H1 (cell line): ENCODE measurements around the gene CCDC171. TPM values are rescaled to one million over a fixed set of nuclear protein-coding genes. Genes with fewer than 3 reads are reported as not detected.

Experiments
- CTCF ChIA-PET: fragments of 300-600 bp; sonication (Branson Sonifier 250); formaldehyde crosslinking; loops from one replicate; lab custom pipeline; 2021; ENCODE audit not compliant: partially characterized antibody; lab: Charles Lee
- POLR2A ChIA-PET: fragments of 300-600 bp; sonication (Branson Sonifier 250); formaldehyde crosslinking; loops from one replicate; lab custom pipeline; 2021; ENCODE audit warnings: inconsistent platforms; ENCODE audit not compliant: partially characterized antibody; lab: Charles Lee
- DNase-seq, 2 experiments: peaks; one replicate each; pipeline versions ENCODE4 v3.0.0 to v3.0.0-alpha.2; 2010 to 2022; ENCODE audit warnings: low spot score in 2 of 2, low read depth in 1 of 2, mixed read lengths in 1 of 2
- FAIRE-seq: peaks from 2 replicates; lab custom pipeline; 2011; peaks lifted over from hg19 to GRCh38; lab: Jason Lieb, UNC
- H2AFZ ChIP-seq: 2 replicates; pipeline ENCODE4 v1.8.1; 2012; ENCODE audit warnings: low read length, inconsistent platforms
- H2AK5ac ChIP-seq: 2 replicates; pipeline ENCODE4 v1.6.1; 2013; ENCODE audit warnings: low read depth, low read length
- H2BK120ac ChIP-seq: replicated peaks from 2 replicates; pipeline ENCODE3; 2013; ENCODE audit warnings: low read depth, low read length, inconsistent platforms
- H2BK12ac ChIP-seq: 2 replicates; pipeline ENCODE4 v1.6.1; 2013; ENCODE audit warnings: low read depth, low read length
- H2BK15ac ChIP-seq: 2 replicates; pipeline ENCODE4 v1.6.1; 2013; ENCODE audit warnings: low read length
- H2BK20ac ChIP-seq: 2 replicates; pipeline ENCODE4 v1.6.1; 2013; ENCODE audit warnings: low read length
- H2BK5ac ChIP-seq: 2 replicates; pipeline ENCODE4 v1.6.1; 2013; ENCODE audit warnings: low read depth, low read length
- H3K14ac ChIP-seq: 2 replicates; pipeline ENCODE4 v1.6.1; 2013; ENCODE audit warnings: inconsistent platforms; ENCODE audit not compliant: insufficient read length
- H3K18ac ChIP-seq: 2 replicates; pipeline ENCODE4 v1.6.1; 2013; ENCODE audit warnings: low read length; ENCODE audit errors: extremely low read depth
- H3K23ac ChIP-seq: 2 replicates; pipeline ENCODE4 v1.6.1; 2013; ENCODE audit warnings: inconsistent platforms; ENCODE audit not compliant: insufficient read length
- H3K23me2 ChIP-seq: 2 replicates; pipeline ENCODE4 v1.6.1; 2013; ENCODE audit warnings: low read depth, low read length
- H3K27ac ChIP-seq: 2 replicates; pipeline ENCODE4 v1.6.1; 2011; ENCODE audit warnings: low read depth, low read length, inconsistent platforms
- H3K27me3 ChIP-seq, 4 experiments: replicated peaks in 1 of 4; 1 replicate in 1 of 4; 2 replicates in 3 of 4; pipeline versions ENCODE4 v1.6.1 to v1.8.1; 2011 to 2013; ENCODE audit warnings: low read length in 3 of 4, mild to moderate bottlenecking in 3 of 4, inconsistent platforms in 2 of 4, mixed read lengths in 2 of 4, moderate library complexity in 1 of 4; ENCODE audit not compliant: control insufficient read depth in 3 of 4, insufficient read depth in 3 of 4; ENCODE audit errors: extremely low read depth in 1 of 4
- H3K36me3 ChIP-seq, 4 experiments: 2 replicates each; pipeline versions ENCODE4 v1.6.1 to v1.8.1; 2011 to 2013; ENCODE audit warnings: mild to moderate bottlenecking in 4 of 4, low read length in 3 of 4, moderate library complexity in 2 of 4, control low read depth in 1 of 4, inconsistent platforms in 1 of 4; ENCODE audit not compliant: insufficient read depth in 4 of 4, control insufficient read depth in 2 of 4
- H3K4ac ChIP-seq: replicated peaks from 2 replicates; pipeline ENCODE3; 2013; ENCODE audit warnings: low read length, low read depth, mixed read lengths, inconsistent platforms; ENCODE audit not compliant: insufficient read length
- H3K4me1 ChIP-seq, 4 experiments: replicated peaks in 1 of 4; 1 replicate in 1 of 4; 2 replicates in 3 of 4; pipeline versions ENCODE4 v1.6.1 to v1.8.1; 2011 to 2013; ENCODE audit warnings: low read length in 3 of 4, inconsistent platforms in 2 of 4, mixed read lengths in 1 of 4; ENCODE audit not compliant: insufficient read depth in 4 of 4, control insufficient read depth in 3 of 4
- H3K4me2 ChIP-seq, 2 experiments: 2 replicates each; pipeline versions ENCODE4 v1.6.1 to v1.8.1; 2011 to 2013; ENCODE audit warnings: low read depth in 2 of 2, low read length in 2 of 2, control low read depth in 1 of 2, inconsistent platforms in 1 of 2, mild to moderate bottlenecking in 1 of 2; ENCODE audit not compliant: insufficient read depth in 1 of 2
- H3K4me3 ChIP-seq, 4 experiments: fragments of 200-600, 300-600 bp in 1 of 4; sonication (generic), shearing (Covaris generic), sonication (Bioruptor Twin) in 1 of 4; 2 replicates each; pipeline versions ENCODE4 v1.5.1 to v1.8.1; 2011 to 2016; ENCODE audit warnings: low read length in 4 of 4, low read depth in 3 of 4, control low read depth in 2 of 4, inconsistent platforms in 2 of 4, mild to moderate bottlenecking in 2 of 4, mixed read lengths in 1 of 4, moderate library complexity in 1 of 4; ENCODE audit not compliant: insufficient read depth in 2 of 4; ENCODE audit errors: extremely low read depth in 1 of 4
- H3K56ac ChIP-seq: replicated peaks from 2 replicates; pipeline ENCODE3; 2013; ENCODE audit warnings: low read depth, mild to moderate bottlenecking, mixed read lengths, low read length, inconsistent platforms; ENCODE audit not compliant: insufficient read length
- H3K79me1 ChIP-seq: 2 replicates; pipeline ENCODE4 v1.6.1; 2013; ENCODE audit warnings: low read depth, low read length, control low read depth
- H3K79me2 ChIP-seq, 2 experiments: 2 replicates each; pipeline versions ENCODE4 v1.6.1 to v1.8.1; 2012 to 2013; ENCODE audit warnings: low read length in 2 of 2, mild to moderate bottlenecking in 2 of 2, inconsistent platforms in 1 of 2; ENCODE audit not compliant: insufficient read depth in 2 of 2, control insufficient read depth in 1 of 2
- H3K9ac ChIP-seq, 4 experiments: replicated peaks in 1 of 4; 1 replicate in 1 of 4; 2 replicates in 3 of 4; pipeline versions ENCODE4 v1.6.1 to v1.8.1; 2011 to 2013; ENCODE audit warnings: low read depth in 3 of 4, low read length in 3 of 4, control low read depth in 2 of 4, mild to moderate bottlenecking in 2 of 4, moderate library complexity in 2 of 4, inconsistent platforms in 1 of 4; ENCODE audit errors: extremely low read depth in 1 of 4
- H3K9me3 ChIP-seq, 2 experiments: 2 replicates each; pipeline versions ENCODE4 v1.6.1 to v1.8.1; 2012 to 2013; ENCODE audit warnings: mild to moderate bottlenecking in 2 of 2, moderate library complexity in 2 of 2, control low read depth in 1 of 2, inconsistent platforms in 1 of 2, low read depth in 1 of 2, low read length in 1 of 2, mixed read lengths in 1 of 2; ENCODE audit not compliant: insufficient read depth in 2 of 2
- H4K20me1 ChIP-seq, 2 experiments: replicated peaks in 1 of 2; 2 replicates each; pipeline versions ENCODE3 to v1.8.1; 2011 to 2013; ENCODE audit warnings: inconsistent platforms in 2 of 2, low read length in 2 of 2, mild to moderate bottlenecking in 1 of 2; ENCODE audit not compliant: insufficient read depth in 2 of 2, control insufficient read depth in 1 of 2
- H4K5ac ChIP-seq: 2 replicates; pipeline ENCODE4 v1.6.1; 2013; ENCODE audit warnings: low read length, low read depth, mixed read lengths, inconsistent platforms; ENCODE audit not compliant: insufficient read length
- H4K8ac ChIP-seq: 2 replicates; pipeline ENCODE4 v1.8.0; 2013; ENCODE audit warnings: mild to moderate bottlenecking, moderate library complexity, low read length, inconsistent platforms; ENCODE audit not compliant: insufficient read depth; ENCODE audit errors: extremely low read depth
- H4K91ac ChIP-seq: replicated peaks from 2 replicates; pipeline ENCODE3; 2013; ENCODE audit warnings: low read length, mixed read lengths, inconsistent platforms; ENCODE audit not compliant: insufficient read length
- KDM4A ChIP-seq: IDR thresholded peaks from one replicate; pipeline ENCODE4 v1.7.1; 2012; ENCODE audit warnings: low read depth, mild to moderate bottlenecking, moderate library complexity, low read length, inconsistent platforms; ENCODE audit not compliant: severe bottlenecking
- SIX5 ChIP-seq: IDR thresholded peaks from 2 replicates; pipeline ENCODE4 v1.6.1; 2011; ENCODE audit warnings: mild to moderate bottlenecking, low read depth, low read length
- SRF ChIP-seq: IDR thresholded peaks from 2 replicates; pipeline ENCODE4 v1.6.1; 2011; ENCODE audit warnings: mild to moderate bottlenecking, low read depth, low read length, moderate library complexity
- WGBS, 2 experiments: shearing (Covaris generic) in 1 of 2; methylation state at CpG; one replicate each; pipeline versions ENCODE4 v1.1.6 to v1.1.7; 2013 to 2015; ENCODE audit warnings: low lambda C conversion rate in 2 of 2, mixed read lengths in 2 of 2, inconsistent platforms in 1 of 2, low coverage in 1 of 2, missing lambda C conversion rate in 1 of 2; ENCODE audit not compliant: insufficient replicate concordance in 2 of 2, insufficient coverage in 1 of 2, insufficient read length in 1 of 2; ENCODE audit errors: extremely low coverage in 1 of 2, missing lambda C conversion rate in 1 of 2; 5-methylcytosine and 5-hydroxymethylcytosine counted together
- polyA plus RNA-seq, 7 experiments: library from polyadenylated mRNA; depleted of rRNA in 3 of 7; stranded (reverse) in 5 of 7; unstranded in 2 of 7; fragments of >200 nt in 5 of 7; fragments of 200-250 nt in 2 of 7; gene quantifications; 1 replicate in 5 of 7; 2 replicates in 1 of 7; 4 replicates in 1 of 7; pipeline versions ENCODE4 v1.2.1 to v1.2.3, GENCODE V29; 2011 to 2013; ENCODE audit warnings: missing spikeins in 2 of 7, mixed read lengths in 2 of 7
- total RNA-seq: library from RNA; stranded (reverse); fragmentation: NEBNext Ultra II Directional; extraction: Animal tissue kit (Norgen Biotek cat#: 25700); gene quantifications from 2 replicates; pipeline ENCODE4 v1.2.1, GENCODE V29; 2021
- TF ChIP-seq, protein P1 (sequence below): IDR thresholded peaks from 2 replicates; pipeline ENCODE4 v1.6.1; 2012; ENCODE audit warnings: inconsistent platforms

CCDC171 gene
- total and polyA plus RNA-seq, 2 of the 8 experiments (the other 6 are each of a cell fraction or from before 2014, with no cell fraction given) = 0.83 to 2.3 TPM

DNA sequence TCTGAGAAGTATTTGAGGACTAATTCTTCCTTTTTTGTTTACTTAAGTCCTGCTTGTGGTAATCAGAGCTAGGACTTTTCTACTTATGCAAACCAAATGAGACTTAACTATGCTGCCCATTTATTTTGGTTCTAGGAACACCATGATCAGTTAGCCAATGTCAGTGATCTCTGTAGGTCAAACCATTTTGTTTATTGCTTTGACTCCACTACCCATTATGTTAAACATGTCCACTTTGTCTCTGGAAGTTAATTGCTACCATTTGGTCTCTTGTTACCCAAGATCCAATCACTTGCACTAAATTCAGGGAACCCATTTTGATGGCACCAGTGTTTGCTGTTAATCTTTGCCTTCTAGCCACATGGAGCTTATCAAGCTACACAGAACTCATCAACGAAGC lies 161.9 kb downstream of the CCDC171 start:
- Histone ChIP-seq H2AK5ac (no peak overlapping the region), H3K4ac (no peak overlapping the region), H2BK15ac (no peak overlapping the region), H4K20me1 (no peaks in the 10 kb centered on the region), H3K56ac (no peak overlapping the region), H2BK12ac (no peak overlapping the region), H3K36me3 (no peaks in the 10 kb centered on the region), H4K5ac (no peak overlapping the region), H3K4me3 (no peak overlapping the region), H3K79me1 (no peaks in the 10 kb centered on the region), H3K27ac (no peak overlapping the region), H3K23ac (no peak overlapping the region), H4K8ac (no peak overlapping the region), H2BK5ac (no peak overlapping the region), H3K23me2 (no peaks in the 10 kb centered on the region), H2BK120ac (no peak overlapping the region), H3K27me3 (no peaks in the 10 kb centered on the region), H3K4me2 (no peak overlapping the region), H2BK20ac (no peak overlapping the region), H3K14ac (no peak overlapping the region), H3K4me1 (no peaks in the 10 kb centered on the region), H2AFZ (no peak overlapping the region), H4K91ac (no peak overlapping the region), H3K9me3 (no peaks in the 10 kb centered on the region), H3K9ac (no peak overlapping the region), H3K18ac (no peak overlapping the region), H3K79me2 (no peaks in the 10 kb centered on the region)
- ChIA-PET POLR2A (no interaction called here), CTCF (interaction anchor here (0.6 kb wide), 1 partner anchor 389 kb away, joined by 3 read pairs; no protein-coding TSS in a partner anchor)
- 100% methylated on average over 1 of the region's 1 CpG; no CpG with 5 or more reads in 1 of the 2 experiments for WGBS, 2 experiments
- no peak for FAIRE-seq
- TF ChIP-seq, protein P1, sequence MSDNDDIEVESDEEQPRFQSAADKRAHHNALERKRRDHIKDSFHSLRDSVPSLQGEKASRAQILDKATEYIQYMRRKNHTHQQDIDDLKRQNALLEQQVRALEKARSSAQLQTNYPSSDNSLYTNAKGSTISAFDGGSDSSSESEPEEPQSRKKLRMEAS = no peak
- no peak for TF ChIP-seq SIX5
- TF ChIP-seq KDM4A = no peak
- TF ChIP-seq SRF = no peak
- DNase-seq = no peak
